DOHH2 (cell line): Measurements from ENCODE around the gene TRIM5.

Experiments
- H3F3A ChIP-seq: fragments of 200-600 bp; sonication (generic), shearing (Covaris generic); 2 replicates; pipeline ENCODE4 v1.6.0; 2016; ENCODE audit warnings: antibody characterized with exemption, mild to moderate bottlenecking; ENCODE audit not compliant: control insufficient read depth, insufficient read depth
- H3K27ac ChIP-seq: fragments of 200-600 bp; sonication (generic); 2 replicates; pipeline ENCODE4 v1.5.1; 2014; ENCODE audit warnings: low read depth, mild to moderate bottlenecking, low read length, moderate library complexity
- H3K27me3 ChIP-seq: fragments of 200-600 bp; sonication (generic); 2 replicates; pipeline ENCODE4 v1.6.1; 2014; ENCODE audit warnings: mild to moderate bottlenecking, low read length, mixed read lengths; ENCODE audit not compliant: control insufficient read depth
- H3K36me3 ChIP-seq: fragments of 200-600 bp; sonication (generic); 2 replicates; pipeline ENCODE4 v1.6.1; 2014; ENCODE audit warnings: mild to moderate bottlenecking, low read length, moderate library complexity, mixed read lengths; ENCODE audit not compliant: control insufficient read depth
- H3K4me1 ChIP-seq: fragments of 200-600 bp; sonication (generic); 2 replicates; pipeline ENCODE4 v1.6.1; 2014; ENCODE audit warnings: mild to moderate bottlenecking, low read length, mixed read lengths; ENCODE audit not compliant: control insufficient read depth
- H3K4me2 ChIP-seq: fragments of 200-600 bp; sonication (generic); 2 replicates; pipeline ENCODE4 v1.6.0; 2014; ENCODE audit warnings: mild to moderate bottlenecking, low read length, moderate library complexity
- H3K4me3 ChIP-seq: fragments of 200-600 bp; sonication (generic); 2 replicates; pipeline ENCODE4 v1.5.1; 2014; ENCODE audit warnings: mild to moderate bottlenecking, low read length, mixed read lengths
- H3K79me2 ChIP-seq: fragments of 200-600 bp; sonication (generic); 2 replicates; pipeline ENCODE4 v1.6.1; 2014; ENCODE audit warnings: mild to moderate bottlenecking, low read length, mixed read lengths; ENCODE audit not compliant: control insufficient read depth
- H3K9me2 ChIP-seq: fragments of 200-600 bp; sonication (generic); replicated peaks from 2 replicates; pipeline ENCODE4 v1.6.1; 2014; ENCODE audit warnings: mild to moderate bottlenecking, low read length, mixed read lengths; ENCODE audit not compliant: control insufficient read depth
- H3K9me3 ChIP-seq: fragments of 200-600 bp; sonication (generic); 2 replicates; pipeline ENCODE4 v1.6.1; 2014; ENCODE audit warnings: antibody characterized with exemption, low read length, mixed read lengths; ENCODE audit not compliant: control insufficient read depth, insufficient read depth
- H4K20me1 ChIP-seq: fragments of 200-600 bp; sonication (generic); 2 replicates; pipeline ENCODE4 v1.6.0; 2014; ENCODE audit warnings: low read depth, mild to moderate bottlenecking, antibody characterized with exemption, low read length, moderate library complexity; ENCODE audit not compliant: control insufficient read depth, insufficient read depth
- CTCF ChIP-seq: fragments of 200-600 bp; sonication (generic); IDR thresholded peaks from one replicate; pipeline ENCODE4 v1.5.1; 2014; ENCODE audit warnings: antibody characterized with exemption, mild to moderate bottlenecking, low read depth, low read length; ENCODE audit not compliant: poor library complexity, severe bottlenecking
- EZH2phosphoT487 ChIP-seq: fragments of 200-600 bp; sonication (generic); IDR thresholded peaks from 2 replicates; pipeline ENCODE4 v1.6.1; 2017; ENCODE audit warnings: borderline replicate concordance, mild to moderate bottlenecking, antibody characterized with exemption, low read length, moderate library complexity, mixed read lengths

Gene TRIM5

GRCh38 chr11:5712507-5712906 lies 27.6 kb upstream of the TRIM5 start:
- Histone ChIP-seq H3K4me2 (no peak overlapping the region), H3K36me3 (peaks cover 6% of the 10 kb centered on the region; the same call in 1 of the 2 replicates), H3K4me1 (no peaks in the 10 kb centered on the region), H3K9me2 (no peaks in the 10 kb centered on the region), H3K27me3 (no peaks in the 10 kb centered on the region), H3K27ac (no peak overlapping the region), H3K4me3 (no peak overlapping the region), H3F3A (no peaks in the 10 kb centered on the region), H3K79me2 (no peaks in the 10 kb centered on the region), H3K9me3 (no peaks in the 10 kb centered on the region), H4K20me1 (no peaks in the 10 kb centered on the region)
- no peak for TF ChIP-seq EZH2phosphoT487
- peak; percentile 46 for TF ChIP-seq CTCF

DNA sequence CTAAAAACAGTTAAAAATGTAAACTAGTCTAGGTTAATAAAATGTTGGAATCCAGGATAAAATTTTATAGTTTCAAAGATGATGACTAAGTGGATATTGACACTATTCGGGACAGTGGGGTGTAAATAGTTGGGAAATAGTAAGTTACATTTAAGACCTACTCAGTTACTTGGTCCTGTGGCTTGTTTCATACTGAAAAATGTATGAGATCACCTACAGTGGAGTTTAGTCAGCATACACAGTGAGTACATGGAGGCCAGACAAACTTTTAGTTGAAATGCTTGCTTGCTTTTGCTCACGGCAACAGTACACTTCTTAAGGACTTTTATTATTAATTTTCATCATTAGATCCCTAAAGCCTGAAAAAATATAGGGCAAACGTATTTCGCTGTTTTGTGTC lies 20.8 kb upstream of the TRIM5 start:
- Histone ChIP-seq H3K9me2 (no peaks in the 10 kb centered on the region), H3K4me1 (peaks cover 6% of the 10 kb centered on the region), H3K79me2 (no peaks in the 10 kb centered on the region), H3K4me3 (no peak overlapping the region), H4K20me1 (no peaks in the 10 kb centered on the region), H3F3A (no peaks in the 10 kb centered on the region), H3K9me3 (no peaks in the 10 kb centered on the region), H3K27ac (no peak overlapping the region), H3K4me2 (no peak overlapping the region), H3K36me3 (peaks cover 30% of the 10 kb centered on the region), H3K27me3 (no peaks in the 10 kb centered on the region)
- TF ChIP-seq CTCF (no peak), EZH2phosphoT487 (no peak)

DNA sequence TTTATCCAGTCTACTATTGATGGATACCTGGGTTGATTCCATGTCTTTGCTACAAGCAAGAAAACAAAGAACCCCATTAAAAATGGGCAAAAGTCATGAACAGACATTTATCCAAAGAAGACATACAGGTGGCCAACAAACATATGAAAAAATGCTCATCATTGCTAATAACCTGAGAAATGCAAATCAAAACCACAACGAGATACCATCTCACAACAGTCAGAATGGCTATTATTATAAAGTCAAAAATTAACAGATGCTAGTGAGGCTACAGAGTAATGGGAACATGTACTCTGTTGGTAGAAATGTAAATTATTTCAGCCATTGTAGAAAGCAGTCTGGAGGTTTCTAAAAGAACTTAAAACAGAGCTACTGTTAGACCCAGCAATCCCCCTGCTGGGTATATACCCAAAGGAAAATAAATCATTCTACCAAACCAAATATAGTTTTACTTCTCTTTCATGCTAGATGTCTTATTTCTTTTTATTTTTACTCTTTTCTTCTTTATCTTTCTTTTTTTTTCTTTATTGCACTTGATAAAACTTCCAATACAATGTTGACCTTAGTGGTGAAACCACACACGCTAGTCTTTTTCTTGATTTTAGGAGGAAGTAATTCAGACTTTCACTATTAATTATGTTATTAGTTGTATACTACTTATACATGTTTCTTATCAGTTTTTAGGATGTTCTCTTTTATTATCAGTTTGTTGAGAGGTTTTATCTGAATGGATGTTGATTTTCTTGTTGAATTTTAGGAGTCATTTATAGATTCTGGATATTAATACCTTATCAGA lies 19.1 kb upstream of the TRIM5 start:
- Histone ChIP-seq H3K36me3 (peaks cover 26% of the 10 kb centered on the region), H3K27ac (no peak overlapping the region), H4K20me1 (no peaks in the 10 kb centered on the region)

More for the DNA sequence above, 19.1 kb upstream of the TRIM5 start:
- H3K79me2 ChIP-seq: no peaks in the 10 kb centered on the region
- no peak overlapping the region for H3K4me2 ChIP-seq
- no peak for TF ChIP-seq EZH2phosphoT487
- no peak for TF ChIP-seq CTCF
- H3F3A ChIP-seq: no peaks in the 10 kb centered on the region
- H3K27me3 ChIP-seq: no peaks in the 10 kb centered on the region
- no peaks in the 10 kb centered on the region for H3K9me3 ChIP-seq
- H3K4me1 ChIP-seq: peaks cover 13% of the 10 kb centered on the region
- no peaks in the 10 kb centered on the region for H3K9me2 ChIP-seq
- no peak overlapping the region for H3K4me3 ChIP-seq
